GM10847 (cell line): Measurements from ENCODE around the gene AAK1.

ENCODE experiments used
- POLR2A ChIP-seq: IDR thresholded peaks from 2 replicates; pipeline ENCODE4 v1.6.1; 2011; ENCODE audit not compliant: insufficient read length; ENCODE audit errors: extremely low read depth

AAK1 gene

DNA sequence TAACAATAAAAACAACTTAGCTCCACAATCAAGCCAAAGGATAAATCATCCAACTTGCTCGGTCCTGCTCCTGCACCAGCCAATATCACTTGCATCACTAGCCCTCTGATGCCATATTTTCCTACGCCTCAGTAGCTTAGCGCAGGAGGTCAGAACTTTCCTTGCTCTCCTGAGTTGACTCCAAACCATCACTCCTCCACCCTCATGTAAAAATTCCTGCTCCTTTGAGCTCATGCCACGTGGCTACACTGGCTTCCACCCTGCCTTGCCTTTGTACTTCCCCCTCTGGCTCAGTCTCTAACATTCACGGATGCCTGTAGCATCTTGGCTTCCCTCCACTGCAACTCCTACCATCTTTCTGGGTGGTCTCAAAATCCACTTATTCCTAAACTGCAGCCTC, 25.2 kb downstream of the AAK1 start:
- no peak for TF ChIP-seq POLR2A

- no peak for TF ChIP-seq POLR2A
Measured at GRCh38 chr2:69617744-69618143, 25.8 kb downstream of the AAK1 start.

- no peak for TF ChIP-seq POLR2A
Measured at GRCh38 chr2:69616755-69617154, 26.8 kb downstream of the AAK1 start.

DNA sequence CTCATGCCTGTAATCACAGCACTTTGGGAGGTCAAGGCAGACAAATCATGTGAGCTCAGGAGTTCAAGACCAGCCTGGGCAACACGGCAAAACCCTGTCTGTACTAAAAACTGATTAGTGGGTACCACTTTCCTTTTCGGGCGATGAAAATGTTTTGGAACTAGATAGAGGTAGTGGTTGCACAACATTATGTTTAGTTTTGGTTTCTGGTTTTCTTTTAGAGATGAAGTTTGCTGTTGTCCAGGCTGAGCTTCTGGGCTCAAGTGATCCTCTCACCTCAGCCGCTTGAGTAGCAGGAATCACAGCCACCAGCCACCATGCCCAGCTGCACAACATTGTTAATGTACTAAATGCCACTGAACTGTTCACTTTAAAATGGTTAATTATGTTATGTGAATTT, 27.6 kb downstream of the AAK1 start:
- no peak for TF ChIP-seq POLR2A

DNA sequence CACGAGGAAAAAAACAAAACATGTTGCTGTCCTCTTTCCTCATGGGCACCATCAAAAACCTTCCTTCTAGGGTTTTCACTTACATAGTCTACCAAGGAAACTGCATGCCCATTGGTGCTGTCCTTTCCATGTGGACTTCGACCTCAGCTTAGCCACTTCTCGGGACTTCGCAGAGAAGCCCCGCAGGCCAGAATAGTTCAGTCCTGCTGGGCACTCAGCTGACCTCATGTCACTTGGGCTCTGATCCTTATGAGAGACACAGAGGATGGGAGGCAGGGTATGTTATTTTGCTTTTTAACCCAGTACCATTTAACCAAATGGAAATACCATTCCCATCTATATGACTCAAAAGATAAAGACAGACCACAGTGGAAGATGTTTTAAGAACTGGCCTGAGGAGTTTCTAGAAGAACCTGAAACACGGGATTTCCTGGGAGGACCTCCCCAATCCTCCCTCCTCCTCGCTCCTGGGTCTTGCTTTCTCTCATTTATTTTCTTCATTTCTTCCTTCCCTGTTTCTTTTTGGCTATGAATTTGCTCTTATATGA, 28.4 kb downstream of the AAK1 start:
- no peak for TF ChIP-seq POLR2A

DNA sequence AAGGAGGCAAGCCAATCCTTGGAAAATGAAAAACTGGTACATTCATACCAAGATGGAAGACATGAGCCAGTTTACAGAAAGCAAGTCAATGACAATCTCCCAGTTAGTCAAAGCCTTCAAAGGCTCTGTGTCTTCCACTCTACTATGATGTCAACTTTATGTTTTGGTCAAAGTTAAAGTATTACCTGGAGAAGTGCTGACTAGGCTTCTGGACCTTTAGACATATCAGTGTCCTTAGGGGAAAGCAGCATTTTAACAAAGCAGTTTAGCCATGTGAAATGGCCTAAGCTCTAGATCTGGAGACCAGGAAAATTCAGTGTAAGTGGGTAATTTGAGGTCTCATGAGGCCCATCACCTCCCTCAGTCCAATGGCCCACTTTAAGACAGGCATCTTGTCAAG, 30.8 kb downstream of the AAK1 start:
- TF ChIP-seq POLR2A, result no peak

DNA sequence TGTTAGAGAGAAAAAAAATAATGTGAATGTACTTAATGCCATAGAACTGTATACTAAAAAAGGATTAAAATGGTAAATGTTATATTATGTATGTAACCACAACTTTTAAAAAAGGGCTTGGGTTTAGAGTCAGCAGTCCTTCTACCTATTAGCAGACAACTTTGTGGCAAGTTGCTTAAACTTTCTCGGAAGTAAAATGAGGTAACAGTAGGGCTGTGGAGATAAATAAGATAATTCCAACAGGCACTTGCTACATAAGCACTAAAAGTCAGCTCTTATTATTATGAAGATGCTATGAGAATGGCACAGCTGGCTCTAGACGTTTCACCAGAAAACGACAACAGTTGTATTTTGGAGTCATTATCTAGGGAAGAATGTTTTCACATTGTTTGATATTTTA, 31.3 kb downstream of the AAK1 start:
- no peak for TF ChIP-seq POLR2A

- no peak for TF ChIP-seq POLR2A
Measured at GRCh38 chr2:69608109-69608508, 35.4 kb downstream of the AAK1 start.

DNA sequence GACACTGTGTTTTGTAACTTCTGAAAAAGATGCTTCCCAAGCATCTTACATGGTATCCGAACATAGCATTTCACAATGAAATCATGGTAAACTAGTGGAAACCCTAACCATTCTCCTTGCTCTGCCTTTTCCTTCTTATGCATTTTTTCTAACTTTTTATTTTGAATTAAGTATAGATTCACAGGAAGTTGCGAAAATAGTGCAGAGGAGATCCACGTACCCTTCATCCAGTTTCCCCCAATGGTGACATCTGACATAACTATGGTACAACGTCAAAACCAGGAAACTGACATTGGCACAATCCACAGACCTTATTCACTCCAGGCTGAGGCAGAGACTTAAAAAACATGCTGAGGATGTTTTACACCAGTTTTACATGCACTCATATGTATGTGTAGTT, 38.3 kb downstream of the AAK1 start:
- no peak for TF ChIP-seq POLR2A

DNA sequence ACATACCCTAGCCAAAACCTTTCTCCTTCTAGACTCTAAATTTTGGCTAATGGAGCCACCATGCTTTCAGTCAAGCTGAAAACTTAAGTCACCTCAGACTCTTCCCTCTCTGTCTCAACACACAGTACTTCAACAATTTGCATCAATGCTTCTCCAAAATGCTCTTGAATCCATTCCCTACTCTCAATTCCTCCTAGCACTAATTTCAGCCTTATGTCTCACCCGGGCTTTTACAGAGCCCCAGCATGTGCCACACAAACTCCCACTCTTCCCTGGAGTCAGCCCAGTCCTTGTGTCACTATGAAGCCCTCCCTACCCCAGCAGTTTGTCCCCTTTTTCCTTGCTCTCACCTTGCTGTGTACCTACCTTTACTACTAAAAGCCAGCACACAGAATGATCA, 38.7 kb downstream of the AAK1 start:
- no peak for TF ChIP-seq POLR2A

DNA sequence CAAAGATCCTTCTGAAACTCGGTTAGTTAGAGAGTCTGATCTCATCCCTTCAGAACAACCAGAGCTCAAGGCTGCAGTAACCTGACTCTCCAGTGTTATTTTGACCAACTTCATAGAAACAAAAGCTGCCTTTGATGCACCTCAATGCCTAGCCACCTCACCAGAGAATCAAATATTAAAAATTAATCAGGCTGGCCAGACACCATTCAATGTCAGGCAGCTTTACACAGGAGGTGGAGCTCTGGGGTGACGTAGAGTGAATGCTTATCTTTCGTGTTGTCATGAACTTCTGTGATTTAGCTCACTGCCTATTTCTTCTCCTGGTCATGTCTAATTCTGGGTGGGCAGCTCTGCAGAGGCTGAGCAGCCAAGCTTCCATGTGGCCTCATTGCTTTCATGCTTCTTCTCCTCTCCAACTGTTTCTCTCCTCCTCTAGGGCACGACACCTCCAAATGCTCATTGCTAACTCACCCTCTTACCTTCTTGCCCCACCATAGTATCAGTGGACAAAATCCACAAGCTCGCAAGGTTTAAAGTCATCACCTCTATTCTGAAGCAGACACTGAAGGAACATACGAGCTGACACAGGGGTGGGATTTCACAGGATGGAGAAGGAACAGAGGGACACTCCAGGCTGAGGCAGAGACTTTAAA, 39.4 kb downstream of the AAK1 start:
- no peak for TF ChIP-seq POLR2A

DNA sequence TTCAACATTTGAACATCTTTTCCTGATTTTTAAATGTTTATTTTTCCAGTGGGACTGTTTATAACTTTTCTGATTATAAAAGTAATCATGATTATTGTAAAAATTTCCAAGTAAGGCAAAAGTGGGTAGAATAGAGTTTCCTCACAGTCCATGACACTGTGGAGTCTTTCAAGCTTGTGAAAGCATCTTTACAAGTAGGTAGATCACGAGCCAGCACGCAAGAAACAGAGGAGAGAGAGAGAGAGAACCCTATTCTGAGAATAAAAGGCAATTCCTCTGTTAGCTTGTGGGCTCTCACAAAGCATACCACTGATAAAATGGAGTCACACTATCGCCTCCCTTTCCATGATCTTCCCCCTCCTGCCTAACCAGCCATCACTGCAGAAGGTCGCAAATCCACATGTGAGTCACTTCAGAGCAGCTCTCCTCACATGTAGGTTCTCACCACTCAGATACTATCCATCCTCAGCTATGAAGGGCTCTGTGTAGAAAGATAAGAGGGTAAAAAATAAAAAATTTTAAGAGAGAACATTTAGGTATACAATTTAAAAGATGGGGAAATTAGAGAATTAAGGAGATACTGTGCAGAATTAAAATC, 40.3 kb downstream of the AAK1 start:
- no peak for TF ChIP-seq POLR2A

DNA sequence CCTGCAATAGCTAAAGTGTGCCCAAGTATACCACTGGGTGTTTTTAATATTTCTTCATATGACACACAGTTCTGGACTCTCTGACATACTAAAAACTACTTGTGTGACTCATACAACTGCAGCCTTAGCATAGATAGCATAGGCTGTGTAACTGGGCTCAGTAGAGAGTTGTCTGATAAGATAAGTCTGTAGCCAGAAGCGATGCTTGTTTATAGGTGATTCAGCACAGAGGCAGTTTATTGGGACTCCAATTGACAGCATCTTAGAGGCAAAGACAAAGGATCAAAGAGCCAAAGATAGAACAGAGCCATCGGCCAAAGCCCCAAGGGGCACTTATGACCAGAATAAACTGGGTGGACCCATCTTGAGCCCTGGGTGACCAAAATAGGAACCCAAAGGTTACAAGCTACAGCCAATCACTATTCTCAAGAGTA, 42.3 kb downstream of the AAK1 start:
- no peak for TF ChIP-seq POLR2A

DNA sequence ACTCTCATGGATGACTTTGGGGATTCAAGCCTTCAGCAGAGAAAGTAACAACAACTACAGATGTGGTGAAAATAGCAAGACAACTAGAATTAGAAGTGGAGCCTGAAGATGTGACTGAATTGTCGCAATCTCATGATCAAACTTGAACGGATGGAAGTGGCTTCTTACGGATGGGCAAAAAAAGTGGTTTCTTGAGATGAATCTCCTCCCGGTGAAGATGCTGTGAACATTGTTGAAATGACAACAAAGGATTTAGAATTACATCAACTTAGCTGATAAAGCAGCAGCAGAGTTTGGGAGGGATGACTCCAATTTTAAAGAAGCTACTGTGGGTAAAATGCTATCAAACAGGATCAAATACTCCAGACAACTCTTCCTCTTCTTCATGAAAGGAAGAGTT, 43.1 kb downstream of the AAK1 start:
- no peak for TF ChIP-seq POLR2A

- no peak for TF ChIP-seq POLR2A
Measured at GRCh38 chr2:69597843-69598610, 45.5 kb downstream of the AAK1 start.

- TF ChIP-seq POLR2A, result no peak
Measured at GRCh38 chr2:69597105-69597504, 46.4 kb downstream of the AAK1 start.
